GM18873 (cell line): ENCODE measurements around the gene DAGLA.

ENCODE experiments used
- ATAC-seq: cut with Tn5 transposase; IDR thresholded peaks from one replicate; pipeline ENCODE4 v1.9.1; 2021; ENCODE audit warnings: mild to moderate bottlenecking, moderate library complexity, moderate number of reproducible peaks; ENCODE audit not compliant: unreplicated experiment, low FRiP score

The DAGLA gene

GRCh38 chr11:61793083-61793828 is 113.1 kb downstream of the DAGLA start:
- no peak for ATAC-seq

GRCh38 chr11:61793829-61794204 is 113.6 kb downstream of the DAGLA start:
- no peak for ATAC-seq

- no peak for ATAC-seq
These were observed 114.4 kb downstream of the DAGLA start for GRCh38 chr11:61794579-61794978.

- no peak for ATAC-seq
These were observed 115.3 kb downstream of the DAGLA start for GRCh38 chr11:61795459-61795858.

GRCh38 chr11:61795876-61796526 is 115.8 kb downstream of the DAGLA start:
- no peak for ATAC-seq
